GM23338 (cell line): ENCODE measurements around the gene TLR9. TPM values are rescaled to one million over a fixed set of nuclear protein-coding genes. Genes with fewer than 3 reads are reported as not detected.

Experiments
- ETS1 ChIP-seq: IDR thresholded peaks from 2 replicates; pipeline ENCODE4 v1.6.1; 2016; ENCODE audit warnings: antibody characterized with exemption
- ZNF462 ChIP-seq: fragments of 250-450 bp; sonication (Bioruptor Pico); IDR thresholded peaks from 2 replicates; pipeline ENCODE4 v1.5.0; 2020; ENCODE audit warnings: mild to moderate bottlenecking, moderate library complexity
- microRNA counts: library from miRNA; unstranded; fragments of <30 nt; microRNA quantifications from one replicate; lab custom pipeline; 2017
- microRNA-seq: library from miRNA; unstranded; fragments of <30 nt; microRNA quantifications from one replicate; pipeline ENCODE4, GENCODE V29; 2017
- polyA plus RNA-seq: library from polyadenylated mRNA; unstranded; fragments of >200 nt; fragmentation: Nextera tagmentation; extraction: Ambion mirVana; gene quantifications from 2 replicates; pipeline ENCODE4 v1.2.1, GENCODE V29; 2016
- small RNA-seq: library from RNA; depleted of rRNA; stranded (forward); fragments of <200 nt; gene quantifications from one replicate; pipeline ENCODE3, GENCODE V24; 2014; ENCODE audit warnings: low replicate concordance
- total RNA-seq: library from RNA; depleted of rRNA; stranded (reverse); fragments of >200 nt; shearing (Covaris generic); gene quantifications from 2 replicates; pipeline ENCODE4 v1.2.3, GENCODE V29; 2014; rRNA removed

Gene TLR9
- total and polyA plus RNA-seq, 2 experiments from 2014 or later = not detected

DNA sequence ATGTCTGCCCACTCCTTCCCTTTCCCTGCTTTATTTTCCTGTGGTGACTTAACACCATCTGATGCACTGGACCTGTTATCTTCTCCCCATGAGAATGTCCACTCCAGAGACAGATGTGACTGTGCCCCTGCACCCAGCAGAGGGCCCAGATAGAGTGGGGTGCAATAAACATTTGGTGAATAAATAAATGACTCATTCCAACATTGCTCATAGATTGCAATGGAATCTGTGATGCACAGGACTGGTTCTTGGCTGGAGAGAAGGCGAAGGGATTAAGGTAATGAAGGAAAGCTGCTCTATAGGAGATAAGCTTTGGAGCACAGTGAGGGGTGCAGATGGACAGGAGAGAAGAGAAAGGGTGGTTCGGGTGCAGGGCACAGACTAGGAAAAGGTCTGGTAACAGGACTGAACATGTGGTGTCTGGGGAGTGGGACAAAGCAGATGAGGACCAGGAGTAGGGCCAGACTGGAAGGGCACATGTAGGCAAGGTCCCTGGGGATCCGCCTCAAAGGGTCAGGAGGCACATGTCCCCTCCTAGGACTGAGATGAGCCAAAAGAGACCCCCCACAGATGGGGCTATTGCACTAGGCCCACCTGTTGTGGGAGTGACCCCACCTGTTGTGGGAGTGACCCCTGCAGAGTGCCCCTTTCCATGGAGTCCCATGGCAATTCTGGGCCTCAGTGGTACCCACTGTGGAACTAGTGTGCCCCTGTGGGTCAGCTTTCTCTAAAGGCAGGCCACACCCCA lies 53.8 kb downstream of the TLR9 start (continued):
- no peak for TF ChIP-seq ZNF462 (CRISPR knock-in tag)
- no peak for TF ChIP-seq ETS1

MicroRNAs within 50 kb of the gene (microRNA counts, 767-probe panel; counts per million panel counts)
- microRNA hsa-let-7g-5p (lab: Ali Mortazavi, UCI) = not detected

Small RNA genes lying within 50 kb of the gene (microRNA-seq; reads per million reads assigned to microRNA genes)
- 50.3 reads per million, percentile 57 among the genes with 10 or more reads in this experiment for gene MIRLET7G

Small RNA genes lying within 50 kb of the gene (small RNA-seq; reads per million reads assigned to genes)
- gene MIRLET7G = 0.27 reads per million, percentile 8 among the genes with 10 or more reads in this experiment

Other genes with a start within 250 kb of the TLR9 start
- 62.8 and 91.3 TPM in 2 replicates for gene ACY1, start 242.1 kb downstream of the TLR9 start, total RNA-seq
- 35.8 and 38.4 TPM in 2 replicates for gene ACY1, start 242.1 kb downstream of the TLR9 start, polyA plus RNA-seq
- gene RPL29, start 229.8 kb downstream of the TLR9 start, total RNA-seq = 1,341 and 1,471 TPM in 2 replicates
- 1,864 and 1,983 TPM in 2 replicates for gene RPL29, start 229.8 kb downstream of the TLR9 start, polyA plus RNA-seq
- 14.7 and 15.8 TPM in 2 replicates for gene DUSP7, start 169.1 kb downstream of the TLR9 start, total RNA-seq
- 5.6 and 5.9 TPM in 2 replicates for gene DUSP7, start 169.1 kb downstream of the TLR9 start, polyA plus RNA-seq
- 26.7 and 33.0 TPM in 2 replicates for gene POC1A, start 71.2 kb downstream of the TLR9 start, total RNA-seq
- gene POC1A, start 71.2 kb downstream of the TLR9 start, polyA plus RNA-seq = 18.4 and 19.1 TPM in 2 replicates
- gene ALAS1, start 27.5 kb downstream of the TLR9 start, total RNA-seq = 37.7 and 42.8 TPM in 2 replicates
- gene ALAS1, start 27.5 kb downstream of the TLR9 start, polyA plus RNA-seq = 17.8 and 19.2 TPM in 2 replicates
- 120 and 123 TPM in 2 replicates for gene TWF2, start 13.5 kb upstream of the TLR9 start, total RNA-seq
- 38.6 and 38.9 TPM in 2 replicates for gene TWF2, start 13.5 kb upstream of the TLR9 start, polyA plus RNA-seq
- gene PPM1M, start 20.1 kb upstream of the TLR9 start, total RNA-seq = 1.8 and 4.0 TPM in 2 replicates
- 2.2 and 2.8 TPM in 2 replicates for gene PPM1M, start 20.1 kb upstream of the TLR9 start, polyA plus RNA-seq
- gene WDR82, start 53.0 kb upstream of the TLR9 start, total RNA-seq = 69.8 and 71.8 TPM in 2 replicates
- 25.2 and 31.2 TPM in 2 replicates for gene WDR82, start 53.0 kb upstream of the TLR9 start, polyA plus RNA-seq
- 7.5 and 8.3 TPM in 2 replicates for gene GLYCTK, start 62.2 kb upstream of the TLR9 start, total RNA-seq
- 3.0 and 3.8 TPM in 2 replicates for gene GLYCTK, start 62.2 kb upstream of the TLR9 start, polyA plus RNA-seq
- gene DNAH1, start 90.7 kb upstream of the TLR9 start, total RNA-seq = 0.35 and 1.8 TPM in 2 replicates
- gene DNAH1, start 90.7 kb upstream of the TLR9 start, polyA plus RNA-seq = 0.17 and 0.81 TPM in 2 replicates
- gene BAP1, start 184.4 kb upstream of the TLR9 start, total RNA-seq = 78.1 and 95.7 TPM in 2 replicates
- 28.5 and 30.4 TPM in 2 replicates for gene BAP1, start 184.4 kb upstream of the TLR9 start, polyA plus RNA-seq
- 7.0 and 12.2 TPM in 2 replicates for gene PHF7, start 185.0 kb upstream of the TLR9 start, total RNA-seq
- gene PHF7, start 185.0 kb upstream of the TLR9 start, polyA plus RNA-seq = 16.3 and 17.1 TPM in 2 replicates
- 2.2 and 2.5 TPM in 2 replicates for gene SEMA3G, start 219.5 kb upstream of the TLR9 start, total RNA-seq
- 0.47 and 0.56 TPM in 2 replicates for gene SEMA3G, start 219.5 kb upstream of the TLR9 start, polyA plus RNA-seq
- 1.7 and 6.5 TPM in 2 replicates for gene TNNC1, start 228.4 kb upstream of the TLR9 start, total RNA-seq
- 6.9 and 8.3 TPM in 2 replicates for gene TNNC1, start 228.4 kb upstream of the TLR9 start, polyA plus RNA-seq
- 65.9 and 76.4 TPM in 2 replicates for gene NISCH, start 230.0 kb upstream of the TLR9 start, total RNA-seq
- gene NISCH, start 230.0 kb upstream of the TLR9 start, polyA plus RNA-seq = 16.7 and 18.4 TPM in 2 replicates